ENCODE data around the gene CEP164. TPM values are rescaled to one million over a fixed set of nuclear protein-coding genes. Genes with fewer than 3 reads are reported as not detected.

Gene CEP164
- total RNA-seq, 1 donor from 2014 or later, result 36.1 TPM

DNA sequence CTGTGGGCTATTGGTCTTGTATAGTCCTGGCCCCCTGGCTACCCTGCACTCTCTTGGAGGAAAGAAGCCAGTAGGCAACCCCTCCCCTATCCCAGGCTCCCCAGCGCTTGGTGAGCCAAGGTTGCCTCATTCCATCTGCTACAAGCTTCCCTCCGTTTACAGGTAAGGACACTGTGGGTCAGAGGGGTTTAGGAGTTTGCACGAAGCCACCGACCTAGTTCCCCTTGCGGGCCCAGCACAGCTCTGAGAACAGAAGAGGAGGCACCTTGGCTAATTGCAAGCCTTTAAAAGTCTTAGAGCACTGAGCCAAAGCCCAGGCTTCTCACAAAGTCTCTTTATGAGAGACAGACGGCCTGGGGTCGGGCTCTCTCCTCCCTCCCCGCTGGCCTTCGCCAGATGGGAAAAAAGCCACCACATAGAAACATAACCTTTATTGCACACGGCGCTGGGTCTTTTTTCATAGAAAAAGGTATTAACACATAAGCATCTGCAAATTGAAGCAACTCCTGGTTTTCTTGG, 99.8 kb downstream of the CEP164 start:
- H3K27ac Mint-ChIP-seq (ENCODE audit: unreplicated experiment), result no peak overlapping the region
- H3K4me1 Mint-ChIP-seq (ENCODE audit: low read depth, unreplicated experiment), result no peaks in the 10 kb centered on the region
- no peak overlapping the region for H3K4me3 ChIP-seq (ENCODE audit: insufficient read depth, low read depth, low read length)
- H3K9me3 ChIP-seq (ENCODE audit: insufficient read depth, low read depth, low read length), result no peaks in the 10 kb centered on the region
- H3K36me3 Mint-ChIP-seq (ENCODE audit: low read depth, unreplicated experiment), result no peaks in the 10 kb centered on the region
- no peak overlapping the region for H3K4me3 Mint-ChIP-seq (ENCODE audit: unreplicated experiment)
- no peak overlapping the region for H2AFZ ChIP-seq (ENCODE audit: low read depth, low read length)
- no peak overlapping the region for H3K4me2 ChIP-seq (ENCODE audit: low read length)
- H3K27ac ChIP-seq (ENCODE audit: low read depth, low read length), result no peak overlapping the region
- no peaks in the 10 kb centered on the region for H4K20me1 ChIP-seq (ENCODE audit: insufficient read depth, low read length)
- no peaks in the 10 kb centered on the region for H3K9me3 Mint-ChIP-seq (ENCODE audit: unreplicated experiment)
- H3K79me2 ChIP-seq (ENCODE audit: insufficient read depth, low read length), result no peaks in the 10 kb centered on the region
- H3K9ac ChIP-seq (ENCODE audit: low read length), result no peak overlapping the region
- DNase-seq (ENCODE audit: low read depth), result no peak
- no peak for FAIRE-seq
- H3K4me1 ChIP-seq (ENCODE audit: insufficient read depth, low read length), result no peaks in the 10 kb centered on the region
- peaks cover 65% of the 10 kb centered on the region for H3K27me3 Mint-ChIP-seq (ENCODE audit: low read depth, unreplicated experiment)
- no peak for TF ChIP-seq EZH2 (IDR thresholded peaks at IDR 0.05; ENCODE audit: insufficient read depth, low read length)
- TF ChIP-seq, protein P1, sequence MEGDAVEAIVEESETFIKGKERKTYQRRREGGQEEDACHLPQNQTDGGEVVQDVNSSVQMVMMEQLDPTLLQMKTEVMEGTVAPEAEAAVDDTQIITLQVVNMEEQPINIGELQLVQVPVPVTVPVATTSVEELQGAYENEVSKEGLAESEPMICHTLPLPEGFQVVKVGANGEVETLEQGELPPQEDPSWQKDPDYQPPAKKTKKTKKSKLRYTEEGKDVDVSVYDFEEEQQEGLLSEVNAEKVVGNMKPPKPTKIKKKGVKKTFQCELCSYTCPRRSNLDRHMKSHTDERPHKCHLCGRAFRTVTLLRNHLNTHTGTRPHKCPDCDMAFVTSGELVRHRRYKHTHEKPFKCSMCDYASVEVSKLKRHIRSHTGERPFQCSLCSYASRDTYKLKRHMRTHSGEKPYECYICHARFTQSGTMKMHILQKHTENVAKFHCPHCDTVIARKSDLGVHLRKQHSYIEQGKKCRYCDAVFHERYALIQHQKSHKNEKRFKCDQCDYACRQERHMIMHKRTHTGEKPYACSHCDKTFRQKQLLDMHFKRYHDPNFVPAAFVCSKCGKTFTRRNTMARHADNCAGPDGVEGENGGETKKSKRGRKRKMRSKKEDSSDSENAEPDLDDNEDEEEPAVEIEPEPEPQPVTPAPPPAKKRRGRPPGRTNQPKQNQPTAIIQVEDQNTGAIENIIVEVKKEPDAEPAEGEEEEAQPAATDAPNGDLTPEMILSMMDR (IDR thresholded peaks at IDR 0.05; ENCODE audit: insufficient read depth, low read depth, low read length), result no peak
- peaks cover 11% of the 10 kb centered on the region for H3K27me3 ChIP-seq (ENCODE audit: insufficient read depth, low read length)
- H3K36me3 ChIP-seq (ENCODE audit: insufficient read depth, low read length), result no peaks in the 10 kb centered on the region

DNA sequence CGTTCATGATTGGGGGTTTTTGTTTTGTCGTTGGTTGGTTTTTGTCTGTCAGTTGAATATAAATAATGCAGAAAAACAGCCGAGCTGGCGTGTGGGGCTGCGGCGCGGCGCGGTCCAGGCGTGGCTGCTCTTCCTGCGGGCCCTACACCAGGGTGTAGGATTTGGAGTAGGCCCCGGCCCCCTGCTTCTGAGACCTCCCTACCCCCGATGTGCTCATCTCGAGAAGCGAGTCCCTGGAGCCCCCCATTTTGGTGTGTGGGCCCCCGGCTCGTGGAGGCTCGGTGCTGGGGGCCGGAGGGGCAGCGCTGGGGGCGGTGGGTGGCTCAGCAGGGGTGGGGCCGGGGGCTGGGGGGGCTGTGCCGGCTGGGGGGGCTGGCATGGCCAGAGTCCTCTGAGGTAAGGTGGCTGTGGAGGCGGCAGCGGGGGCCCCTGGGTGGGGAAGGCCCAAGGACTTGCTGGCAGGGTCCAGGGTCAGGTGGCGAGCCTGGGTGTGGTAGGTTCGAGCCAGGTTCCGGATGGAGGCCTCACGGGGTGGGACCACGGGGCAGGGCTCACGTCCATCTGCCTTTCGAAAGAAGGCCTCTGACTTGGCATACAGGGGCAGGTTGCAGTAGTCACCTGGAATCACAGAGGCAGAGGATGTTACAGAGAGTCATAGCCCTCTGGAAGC, 100.7 kb downstream of the CEP164 start:
- H3K36me3 Mint-ChIP-seq (ENCODE audit: low read depth, unreplicated experiment), result no peaks in the 10 kb centered on the region
- H3K27ac Mint-ChIP-seq (ENCODE audit: unreplicated experiment), result no peak overlapping the region
- H3K27me3 Mint-ChIP-seq (ENCODE audit: low read depth, unreplicated experiment), result peaks cover 62% of the 10 kb centered on the region
- no peaks in the 10 kb centered on the region for H3K9me3 Mint-ChIP-seq (ENCODE audit: unreplicated experiment)
- no peaks in the 10 kb centered on the region for H3K4me1 Mint-ChIP-seq (ENCODE audit: low read depth, unreplicated experiment)
- no peaks in the 10 kb centered on the region for H3K79me2 ChIP-seq (ENCODE audit: insufficient read depth, low read length)
- no peaks in the 10 kb centered on the region for H4K20me1 ChIP-seq (ENCODE audit: insufficient read depth, low read length)
- no peak for TF ChIP-seq EZH2 (IDR thresholded peaks at IDR 0.05; ENCODE audit: insufficient read depth, low read length)
- TF ChIP-seq, protein P1 (IDR thresholded peaks at IDR 0.05; ENCODE audit: insufficient read depth, low read depth, low read length), result no peak
- H3K36me3 ChIP-seq (ENCODE audit: insufficient read depth, low read length), result no peaks in the 10 kb centered on the region
- no peak for FAIRE-seq
- no peak overlapping the region for H3K4me3 Mint-ChIP-seq (ENCODE audit: unreplicated experiment)
- no peaks in the 10 kb centered on the region for H3K9me3 ChIP-seq (ENCODE audit: insufficient read depth, low read depth, low read length)
- no peak overlapping the region for H3K4me3 ChIP-seq (ENCODE audit: insufficient read depth, low read depth, low read length)
- no peak overlapping the region for H3K4me2 ChIP-seq (ENCODE audit: low read length)
- no peak overlapping the region for H3K9ac ChIP-seq (ENCODE audit: low read length)
- H3K4me1 ChIP-seq (ENCODE audit: insufficient read depth, low read length), result no peaks in the 10 kb centered on the region
- H3K27ac ChIP-seq (ENCODE audit: low read depth, low read length), result no peak overlapping the region
- DNase-seq (ENCODE audit: low read depth), result no peak
- no peak overlapping the region for H2AFZ ChIP-seq (ENCODE audit: low read depth, low read length)
- H3K27me3 ChIP-seq (ENCODE audit: insufficient read depth, low read length), result peaks cover 11% of the 10 kb centered on the region

DNA sequence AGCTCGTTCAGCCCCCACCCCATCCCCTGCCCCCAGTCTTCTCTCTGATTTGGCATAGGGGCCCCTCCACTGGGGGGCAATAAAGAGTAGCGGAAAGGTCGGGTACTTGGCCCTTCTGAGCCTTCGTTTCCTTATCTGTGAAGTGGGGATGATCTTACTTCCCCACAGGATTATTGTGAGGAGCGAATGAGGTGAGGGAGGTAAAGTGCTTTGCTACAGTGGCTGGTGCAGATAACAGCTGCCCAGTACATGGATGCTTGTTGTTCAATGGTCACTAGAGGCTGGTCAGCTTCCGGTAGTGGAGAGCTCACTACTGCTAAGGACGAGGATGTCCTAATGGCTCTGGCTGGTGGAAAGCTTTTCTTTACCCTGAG, 101.2 kb downstream of the CEP164 start:
- Histone ChIP-seq H3K27me3 (ENCODE audit: insufficient read depth, low read length) (peaks cover 15% of the 10 kb centered on the region), H3K9me3 (ENCODE audit: insufficient read depth, low read depth, low read length) (no peaks in the 10 kb centered on the region), H3K4me2 (ENCODE audit: low read length) (no peak overlapping the region), H4K20me1 (ENCODE audit: insufficient read depth, low read length) (no peaks in the 10 kb centered on the region), H2AFZ (ENCODE audit: low read depth, low read length) (no peak overlapping the region), H3K4me3 (ENCODE audit: insufficient read depth, low read depth, low read length) (no peak overlapping the region), H3K4me1 (ENCODE audit: insufficient read depth, low read length) (no peaks in the 10 kb centered on the region), H3K9ac (ENCODE audit: low read length) (no peak overlapping the region), H3K36me3 (ENCODE audit: insufficient read depth, low read length) (no peaks in the 10 kb centered on the region), H3K27ac (ENCODE audit: low read depth, low read length) (no peak overlapping the region), H3K79me2 (ENCODE audit: insufficient read depth, low read length) (no peaks in the 10 kb centered on the region)
- Mint-ChIP-seq H3K4me1 (ENCODE audit: low read depth, unreplicated experiment) (no peaks in the 10 kb centered on the region), H3K27me3 (ENCODE audit: low read depth, unreplicated experiment) (peaks cover 61% of the 10 kb centered on the region), H3K9me3 (ENCODE audit: unreplicated experiment) (no peaks in the 10 kb centered on the region), H3K36me3 (ENCODE audit: low read depth, unreplicated experiment) (no peaks in the 10 kb centered on the region), H3K4me3 (ENCODE audit: unreplicated experiment) (no peak overlapping the region), H3K27ac (ENCODE audit: unreplicated experiment) (no peak overlapping the region)
- FAIRE-seq (no peak), DNase-seq (ENCODE audit: low read depth) (no peak)
- TF ChIP-seq, protein P1 (IDR thresholded peaks at IDR 0.05; ENCODE audit: insufficient read depth, low read depth, low read length), result no peak

Data from astrocyte (in vitro differentiated cells and primary cell).